HG03469 (cell line): ENCODE results near the gene NRM.
"Not testable (repeated sequence)": the region's sequence is repeated elsewhere in the genome, so short reads cannot be mapped to it uniquely, and the experiment has no call there.

Source experiments
- ATAC-seq: cut with Tn5 transposase; IDR thresholded peaks from one replicate; pipeline ENCODE4 v1.9.1; 2021; ENCODE audit warnings: mild to moderate bottlenecking, moderate library complexity, moderate number of reproducible peaks; ENCODE audit not compliant: unreplicated experiment

NRM gene

DNA sequence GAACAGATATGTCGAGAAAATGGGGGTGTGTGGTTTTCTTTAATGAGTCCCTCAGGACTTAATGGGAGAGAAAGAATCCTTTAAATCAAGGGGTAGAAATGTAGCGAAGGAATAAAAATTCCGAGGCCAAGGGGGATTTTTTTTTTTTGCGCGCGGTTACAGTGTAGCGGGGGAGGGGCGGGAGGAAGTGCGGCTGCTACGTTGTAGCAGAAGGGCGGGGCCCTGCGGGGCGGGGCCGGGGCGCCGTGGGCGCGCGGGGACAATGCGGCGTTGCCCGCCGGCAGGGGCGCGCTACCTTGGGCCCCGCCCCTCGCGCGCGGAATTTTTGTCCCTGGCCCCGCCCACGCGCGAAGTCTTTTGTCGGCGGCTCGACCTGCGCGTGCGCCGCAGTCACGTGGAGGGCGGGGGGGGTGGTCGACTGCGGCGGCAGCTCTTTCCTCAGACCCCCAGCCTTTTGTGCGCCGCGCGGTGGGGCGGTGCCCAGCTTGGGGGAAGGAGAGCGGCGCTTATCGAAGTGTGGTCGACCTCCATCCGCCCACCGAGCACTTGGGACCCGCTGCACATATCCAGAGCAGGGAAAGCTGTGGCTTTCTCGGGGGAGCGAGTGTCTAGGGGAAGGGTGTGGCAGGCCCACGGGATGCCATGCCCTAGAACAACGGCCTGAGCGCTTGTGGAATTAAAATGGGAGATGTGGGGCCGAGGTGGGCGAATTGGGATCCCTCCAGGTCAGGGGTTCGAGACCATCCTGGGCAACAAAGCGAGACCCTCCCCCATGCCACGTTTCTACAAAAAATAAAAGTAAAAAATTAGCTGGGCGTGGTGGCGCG, 30.6 kb upstream of the NRM start:
- ATAC-seq = no peak

DNA sequence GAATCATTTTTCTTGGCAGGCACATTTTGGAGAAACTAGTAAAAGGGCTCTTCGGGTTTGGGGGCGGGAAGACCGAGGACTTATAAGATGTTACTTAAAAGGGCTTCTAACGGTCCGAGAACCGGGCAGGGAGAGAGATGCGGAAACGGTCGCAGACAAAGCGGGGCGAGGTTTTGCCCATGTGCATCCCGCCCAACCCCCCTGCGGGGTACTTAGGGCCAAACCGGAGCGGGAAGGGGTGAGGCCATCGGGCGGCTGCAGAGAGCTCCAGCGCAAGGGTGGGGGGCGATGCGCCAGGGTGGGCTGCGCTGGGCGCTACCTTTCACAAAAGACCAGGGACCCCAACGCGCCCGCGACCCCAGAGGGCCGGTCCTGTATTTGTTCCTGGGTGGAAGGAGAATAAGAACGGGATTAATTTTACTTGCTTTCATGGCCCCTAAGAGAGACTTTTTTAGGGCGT, 30.0 kb upstream of the NRM start:
- no peak for ATAC-seq

DNA sequence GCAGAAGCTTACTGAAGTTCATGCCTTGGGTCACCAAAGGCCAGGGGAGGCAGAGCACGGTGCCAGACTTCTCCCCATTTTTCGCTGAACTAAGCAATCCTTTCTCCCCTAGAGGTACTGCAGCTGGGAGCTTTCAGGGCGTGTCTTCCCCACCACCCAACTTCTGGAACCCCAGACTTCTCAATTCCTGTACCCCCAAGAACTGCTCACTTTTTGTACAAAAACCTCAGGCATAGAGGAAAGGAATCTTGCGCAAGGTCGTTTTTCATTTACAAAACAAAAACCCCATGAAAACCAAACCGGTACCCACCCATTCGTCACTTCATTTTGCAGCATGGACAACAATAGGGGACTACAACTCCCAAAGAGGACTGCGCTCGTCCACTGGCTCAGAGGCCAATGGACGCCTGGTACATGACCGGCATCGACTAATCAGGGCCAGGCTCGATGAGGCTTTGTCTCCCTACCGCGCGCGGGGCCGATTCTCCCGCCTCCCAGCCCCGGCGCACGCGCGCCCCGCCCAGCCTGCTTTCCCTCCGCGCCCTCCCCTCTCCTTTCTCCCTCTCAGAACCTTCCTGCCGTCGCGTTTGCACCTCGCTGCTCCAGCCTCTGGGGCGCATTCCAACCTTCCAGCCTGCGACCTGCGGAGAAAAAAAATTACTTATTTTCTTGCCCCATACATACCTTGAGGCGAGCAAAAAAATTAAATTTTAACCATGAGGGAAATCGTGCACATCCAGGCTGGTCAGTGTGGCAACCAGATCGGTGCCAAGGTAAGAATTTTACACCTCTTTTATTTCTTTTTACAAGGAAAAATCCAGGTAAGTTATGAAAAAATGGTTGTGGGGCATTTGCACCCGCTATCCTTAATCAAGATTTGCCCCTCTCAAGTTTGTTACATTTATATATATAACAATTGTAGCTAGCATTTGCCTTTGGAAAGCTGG, 29.3 kb upstream of the NRM start, which contains the start of gene TUBB:
Gene TUBB, plus strand, starts transcription at position 562 of the 947 bp plus-strand sequence. Its CDS starts 155 bp downstream, at position 717.
- no peak for ATAC-seq

DNA sequence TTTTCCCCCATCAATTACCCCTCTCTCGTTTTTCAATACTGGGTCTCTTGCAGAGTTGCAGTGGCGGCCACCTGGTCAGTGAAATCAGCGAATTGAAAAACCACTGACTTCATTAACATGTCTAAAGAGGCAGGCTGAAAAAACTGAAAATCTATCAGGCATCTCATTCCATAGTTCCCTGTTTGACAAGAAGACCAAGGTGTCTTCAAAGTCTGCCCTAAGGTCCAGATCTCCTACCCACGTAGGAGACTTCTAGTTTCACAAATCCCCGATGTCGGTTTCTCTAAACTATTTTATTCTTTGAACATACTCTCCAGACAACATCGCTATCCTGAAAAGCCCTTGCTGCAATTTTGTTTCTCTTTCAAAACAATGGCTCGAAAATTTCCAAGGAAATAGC, 28.6 kb upstream of the NRM start:
- no peak for ATAC-seq

- not testable (repeated sequence) for ATAC-seq
Measured at GRCh38 chr6:30717845-30718720, 27.3 kb upstream of the NRM start.

DNA sequence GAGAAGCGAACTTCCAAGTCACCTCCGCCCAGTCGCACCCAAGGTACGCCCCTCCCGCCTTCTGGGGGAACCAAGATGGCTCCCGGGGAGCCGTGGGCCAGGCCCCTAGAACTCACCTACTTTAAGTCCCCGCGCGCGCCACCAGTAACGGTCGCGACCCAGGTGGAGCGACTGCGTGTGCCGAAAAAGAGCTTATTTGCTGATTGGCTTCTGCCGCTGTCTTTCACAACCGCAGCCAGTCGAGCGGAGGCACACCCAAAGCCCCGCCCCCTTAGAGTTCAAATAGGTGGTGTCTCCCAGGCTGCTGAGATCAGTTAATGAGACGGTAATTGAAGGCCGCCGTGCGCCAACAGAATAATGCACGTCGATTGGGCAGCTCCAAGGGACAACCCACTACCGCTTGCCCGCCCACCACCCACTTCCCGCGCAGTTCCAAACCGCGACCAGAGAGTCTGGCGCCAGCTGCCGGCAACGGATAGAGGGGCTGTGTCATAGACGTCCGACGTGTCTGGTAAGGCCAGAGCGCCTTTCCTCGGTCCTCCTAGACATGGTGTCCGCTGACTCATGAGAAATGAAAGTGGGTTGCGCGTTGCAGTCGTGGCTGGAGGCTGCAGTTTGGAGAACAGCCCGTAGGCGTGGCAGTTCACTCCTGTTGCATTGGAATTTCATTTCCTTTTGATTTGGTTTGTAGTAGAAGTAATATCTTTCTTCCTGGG, 26.5 kb upstream of the NRM start, which contains the start of gene MDC1:
Gene MDC1, minus strand, starts transcription at position 153 of the 716 bp plus-strand sequence. CDS start 2,106 bp downstream, outside the sequence.
- ATAC-seq = peak; percentile 39

GRCh38 chr6:30716879-30717128, 26.0 kb upstream of the NRM start:
- no peak for ATAC-seq

DNA sequence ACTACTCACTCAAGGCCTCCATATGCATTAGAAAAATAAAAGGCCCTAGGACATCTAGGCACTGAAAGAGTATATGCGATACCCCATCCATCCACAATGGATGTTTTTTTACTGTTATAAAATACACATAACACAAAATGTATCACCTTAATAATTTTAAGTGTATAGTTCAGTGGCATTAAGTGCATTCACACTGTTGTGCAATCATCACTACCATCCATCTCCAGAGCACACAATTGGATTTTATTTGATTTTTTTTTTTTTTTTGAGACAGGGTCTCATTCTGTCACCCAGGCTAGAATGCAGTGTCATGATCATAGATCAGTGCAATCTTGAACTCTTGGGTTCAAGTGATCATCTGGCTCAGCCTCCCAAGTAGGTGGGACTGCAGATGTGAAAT, 23.5 kb upstream of the NRM start:
- ATAC-seq = no peak

DNA sequence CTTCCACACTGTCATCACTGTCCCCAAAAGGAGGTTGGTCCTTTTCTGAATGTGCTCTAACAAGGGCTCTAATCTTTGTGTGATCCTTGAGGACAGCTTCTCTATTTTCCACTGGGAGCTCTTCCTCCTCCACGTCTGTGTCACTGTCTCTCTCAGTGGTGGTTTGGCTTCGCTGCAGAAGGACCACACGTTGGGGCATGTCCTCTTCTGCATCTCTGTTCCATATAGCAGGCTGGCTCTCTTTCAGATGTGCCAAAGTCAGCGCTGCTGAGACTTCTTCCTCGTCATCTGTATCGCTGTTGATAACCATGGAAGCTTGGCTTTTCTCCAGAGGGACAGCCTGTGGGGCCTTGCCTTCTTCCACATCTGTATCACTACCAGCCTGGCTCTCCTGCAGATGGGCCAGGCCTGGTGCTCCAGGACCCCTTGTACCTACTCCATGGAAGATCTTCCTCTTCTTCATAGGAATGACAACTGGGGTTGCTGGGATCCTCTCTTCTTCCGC, 21.7 kb upstream of the NRM start:
- ATAC-seq = no peak

DNA sequence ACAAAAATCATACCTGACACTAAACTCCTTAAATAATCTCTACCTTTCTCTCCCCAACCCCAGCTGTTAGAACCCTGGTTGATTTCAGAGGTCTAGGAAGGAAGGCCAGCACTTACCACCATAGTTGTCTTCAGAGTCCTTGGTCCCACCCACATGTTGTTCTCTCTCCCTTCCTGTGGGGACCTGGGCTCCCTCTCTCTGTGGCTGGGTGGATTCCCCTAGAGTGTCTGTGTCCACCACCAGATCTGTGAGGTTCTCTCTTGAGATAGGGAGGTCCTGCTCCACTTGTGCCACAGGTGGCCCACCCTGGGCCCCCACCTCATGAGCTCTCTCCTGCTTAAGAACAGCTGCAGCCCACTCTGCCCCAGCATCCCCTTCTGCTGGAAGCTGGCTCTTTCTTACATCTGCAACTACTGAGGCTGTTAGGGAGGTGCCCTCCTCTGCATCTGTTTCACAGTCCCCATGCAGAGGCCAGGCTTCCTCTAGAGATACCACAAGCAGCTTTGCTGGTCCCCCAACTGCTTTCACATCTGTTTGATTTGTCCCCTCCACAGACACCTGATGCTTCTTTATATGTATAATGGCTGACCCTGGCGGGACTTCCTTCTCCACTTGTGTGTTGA, 21.1 kb upstream of the NRM start:
- no peak for ATAC-seq

DNA sequence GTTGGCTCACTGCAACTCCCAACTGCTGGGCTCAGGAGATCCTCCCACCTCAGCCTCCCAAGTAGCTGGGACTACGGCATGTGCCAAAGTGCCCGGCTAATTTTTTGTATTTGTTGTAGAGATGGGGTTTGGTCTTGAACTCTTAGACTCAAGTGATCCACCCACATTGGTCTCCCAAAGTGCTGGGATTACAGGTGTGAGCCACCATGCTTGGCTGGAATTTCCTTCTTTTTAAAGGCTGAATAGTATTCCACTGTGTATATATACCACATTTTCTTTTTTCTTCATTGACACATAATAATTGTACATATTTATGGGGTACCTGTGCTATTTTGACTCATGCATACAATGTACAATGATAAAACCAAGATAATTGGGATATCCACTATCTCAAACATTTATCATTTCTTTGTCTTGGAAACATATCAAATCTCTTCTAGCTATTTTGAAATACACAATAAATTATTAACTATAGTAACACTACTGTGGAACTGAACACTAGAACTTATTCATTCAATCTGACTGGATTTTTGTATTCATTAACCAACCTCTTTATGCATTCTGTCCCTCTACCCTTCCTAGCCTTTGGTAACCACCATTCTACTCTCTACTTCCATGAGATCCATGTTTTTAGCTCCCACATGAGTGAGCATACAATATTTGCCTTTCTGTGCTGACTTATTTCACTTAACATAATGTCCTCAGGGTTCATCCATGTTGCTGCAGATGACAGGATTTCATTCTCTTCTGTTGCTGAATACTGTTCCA, 18.5 kb upstream of the NRM start:
- ATAC-seq = no peak

- ATAC-seq = no peak
Measured at GRCh38 chr6:30707281-30707850, 16.6 kb upstream of the NRM start.

DNA sequence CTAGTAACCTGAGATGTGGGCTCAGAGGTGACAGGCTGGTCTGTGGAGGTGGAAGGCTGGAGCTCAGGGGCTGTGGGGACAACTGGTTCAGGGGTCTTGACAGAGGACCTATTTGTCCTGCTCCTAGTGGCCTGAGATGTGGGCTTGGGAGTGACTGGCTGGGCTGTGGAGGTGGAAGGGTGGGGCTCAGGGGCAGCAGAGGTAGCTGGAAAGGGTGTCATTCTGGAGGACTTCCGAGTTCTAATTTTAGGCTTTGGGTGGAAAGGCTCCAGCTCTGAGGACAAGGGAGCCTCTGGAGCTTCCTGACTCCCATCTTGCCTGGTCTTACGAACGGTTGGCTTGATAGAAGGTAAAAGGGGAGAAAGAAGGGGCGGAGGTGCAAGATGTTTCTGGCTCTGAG, 14.8 kb upstream of the NRM start:
- ATAC-seq = no peak

DNA sequence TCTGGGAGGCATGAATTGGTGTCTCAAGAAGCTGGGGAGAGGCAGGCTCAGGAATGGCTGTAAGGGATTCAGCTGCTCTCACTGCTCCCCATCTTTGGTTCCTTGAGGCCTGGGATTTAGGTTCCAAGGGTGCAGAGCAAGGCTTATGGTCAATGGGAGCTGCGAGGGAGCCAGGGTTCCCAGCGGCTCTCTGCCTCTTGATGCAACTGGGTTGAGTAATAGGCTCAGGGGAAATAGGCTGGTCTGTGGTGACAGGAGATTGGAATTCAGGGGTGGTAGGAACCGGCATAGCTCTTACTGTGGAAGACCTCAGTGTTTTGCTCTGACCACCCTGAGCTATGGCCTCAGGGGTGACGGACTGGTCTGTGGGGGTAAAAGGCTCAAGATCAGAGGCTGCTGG, 13.0 kb upstream of the NRM start:
- no peak for ATAC-seq

- ATAC-seq = no peak
Measured at GRCh38 chr6:30703011-30703410, 12.2 kb upstream of the NRM start.

DNA sequence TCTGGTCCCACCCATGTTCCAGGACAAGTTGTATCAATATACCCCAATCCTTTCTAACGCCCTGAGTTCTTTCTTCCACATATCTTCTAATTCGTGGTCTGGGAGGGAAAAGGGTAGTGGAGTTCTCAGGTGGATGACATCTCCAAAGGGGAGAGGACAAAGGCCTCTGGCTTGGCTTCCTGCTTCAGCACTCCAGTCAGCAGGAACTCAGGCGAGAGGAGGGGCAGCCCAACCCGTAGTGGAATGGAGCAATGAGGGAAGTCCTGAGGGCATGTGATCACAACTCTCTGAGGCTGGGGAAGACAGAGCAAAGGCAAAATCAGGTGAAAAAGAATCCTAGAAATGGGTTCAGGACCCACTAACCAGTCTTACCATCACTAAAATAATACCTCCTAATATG, 9.6 kb upstream of the NRM start:
- no peak for ATAC-seq

DNA sequence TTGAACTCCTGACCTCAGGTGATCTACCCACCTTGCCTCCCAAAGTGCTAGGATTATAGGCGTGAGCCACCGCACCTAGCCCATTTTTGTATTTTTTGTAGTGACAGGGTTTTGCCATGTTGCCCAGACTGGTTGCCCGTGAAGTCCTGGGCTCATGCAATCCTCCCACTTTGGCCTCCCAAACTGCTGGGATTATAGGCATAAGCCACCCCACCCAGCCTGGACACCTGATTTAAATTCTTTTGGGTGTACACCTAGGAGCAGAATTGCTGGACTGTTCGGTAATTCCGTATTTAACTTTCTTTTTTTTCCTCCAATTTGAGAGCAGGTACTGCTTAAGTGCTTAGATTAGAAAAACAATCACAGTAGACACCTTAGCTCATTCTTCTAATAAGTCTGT, 5.6 kb upstream of the NRM start:
- ATAC-seq = no peak

GRCh38 chr6:30691208-30691847, 544 bp upstream of the NRM start:
- ATAC-seq = no peak
